ENCODE data around the gene KLHDC2.

KLHDC2 gene

DNA sequence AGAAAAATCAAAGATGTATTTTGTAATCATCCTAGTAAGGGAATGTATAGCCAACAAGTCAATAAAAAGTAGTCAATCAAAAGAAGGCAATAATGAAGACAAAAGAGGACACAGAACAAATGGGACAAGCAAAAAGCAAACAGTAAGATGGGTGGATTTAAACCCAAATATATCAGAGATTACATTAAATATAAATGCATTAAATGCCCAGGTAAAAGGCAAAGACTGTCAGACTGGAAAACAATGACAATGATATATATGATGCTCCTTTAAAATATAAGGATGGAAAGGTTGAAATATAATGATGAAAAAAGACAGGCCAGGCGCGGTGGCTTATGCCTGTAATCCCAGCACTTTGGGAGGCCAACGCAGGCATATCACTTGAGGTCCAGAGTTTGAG lies 48.9 kb downstream of the KLHDC2 start:
- Mint-ChIP-seq H3K9me3 (peaks cover 15% of the 10 kb centered on the region), H3K4me1 (ENCODE audit: low read depth) (no peaks in the 10 kb centered on the region), H3K4me3 (no peak overlapping the region), H3K27ac (no peak overlapping the region), H3K27me3 (ENCODE audit: low read depth) (no peaks in the 10 kb centered on the region), H3K36me3 (ENCODE audit: low read depth) (peaks cover 70% of the 10 kb centered on the region)
- no peak for DNase-seq (ENCODE audit: low spot score)

- Mint-ChIP-seq H3K4me1 (ENCODE audit: low read depth) (no peaks in the 10 kb centered on the region), H3K27ac (no peak overlapping the region), H3K27me3 (ENCODE audit: low read depth) (no peaks in the 10 kb centered on the region), H3K9me3 (peaks cover 15% of the 10 kb centered on the region), H3K36me3 (ENCODE audit: low read depth) (peaks cover 68% of the 10 kb centered on the region), H3K4me3 (no peak overlapping the region)
- DNase-seq (ENCODE audit: low spot score), result no peak
These were observed 52.2 kb downstream of the KLHDC2 start for GRCh38 chr14:49820176-49820575.

DNA sequence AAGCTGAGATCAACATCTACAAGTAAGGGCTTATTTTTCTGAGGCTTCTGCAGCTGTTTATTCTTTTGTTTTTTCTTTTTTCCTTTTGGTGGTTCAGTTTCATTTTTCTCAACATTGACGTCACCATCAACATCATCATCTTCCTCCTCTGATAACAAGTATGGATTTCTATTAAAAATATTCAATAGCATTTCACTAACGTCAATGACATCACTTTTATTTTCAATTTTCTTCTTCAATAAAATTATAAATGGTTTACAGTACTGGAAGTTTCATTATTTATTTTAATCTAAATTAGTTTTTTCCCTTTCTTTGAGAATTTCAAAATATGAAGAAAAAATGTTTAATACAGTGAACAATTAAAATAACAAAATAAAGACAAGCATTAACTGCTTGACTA lies 60.7 kb downstream of the KLHDC2 start:
- Mint-ChIP-seq H3K36me3 (ENCODE audit: low read depth) (peaks cover 55% of the 10 kb centered on the region), H3K4me1 (ENCODE audit: low read depth) (peaks cover 2% of the 10 kb centered on the region), H3K27me3 (ENCODE audit: low read depth) (no peaks in the 10 kb centered on the region), H3K27ac (no peak overlapping the region), H3K9me3 (no peaks in the 10 kb centered on the region), H3K4me3 (no peak overlapping the region)
- DNase-seq (ENCODE audit: low spot score), result no peak
